Fibroblast of peridontal ligament (primary cell): ENCODE data around the gene C16orf89.

ENCODE experiments used
- DNase-seq: peaks from one replicate; pipeline ENCODE4 v3.0.0-alpha.2; 2010; ENCODE audit errors: extremely low read depth

C16orf89 gene

GRCh38 chr16:5003828-5004227 is 61.9 kb downstream of the C16orf89 start:
- DNase-seq = no peak

DNA sequence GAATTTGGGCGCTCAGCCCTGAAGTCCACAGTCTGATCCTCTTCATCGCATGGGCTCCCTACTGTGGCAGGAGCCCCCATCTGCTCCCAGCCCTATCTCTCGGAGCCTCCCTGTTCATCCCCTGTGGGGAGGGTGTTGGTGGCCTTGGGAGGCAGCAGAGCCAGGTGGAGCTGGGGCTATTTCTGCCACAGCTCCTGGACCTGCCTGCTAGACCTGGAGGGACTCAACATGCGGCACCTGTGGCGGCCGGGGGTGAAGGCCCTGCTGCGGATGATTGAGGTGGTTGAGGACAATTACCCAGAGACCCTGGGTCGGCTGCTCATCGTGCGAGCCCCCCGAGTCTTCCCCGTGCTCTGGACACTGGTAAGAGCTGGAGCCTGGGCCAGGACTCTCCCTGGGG is 62.5 kb downstream of the C16orf89 start:
- no peak for DNase-seq

GRCh38 chr16:5002699-5003143 is 63.0 kb downstream of the C16orf89 start:
- no peak for DNase-seq

GRCh38 chr16:5001986-5002385 is 63.8 kb downstream of the C16orf89 start:
- DNase-seq = no peak

- no peak for DNase-seq
Measured at GRCh38 chr16:5001571-5001970, 64.2 kb downstream of the C16orf89 start.

- no peak for DNase-seq
Measured at GRCh38 chr16:5000573-5001001, 65.2 kb downstream of the C16orf89 start.

- DNase-seq = no peak
Measured at GRCh38 chr16:4994719-4995434, 70.9 kb downstream of the C16orf89 start.
